ENCODE results near the gene PHLPP1.

DNA sequence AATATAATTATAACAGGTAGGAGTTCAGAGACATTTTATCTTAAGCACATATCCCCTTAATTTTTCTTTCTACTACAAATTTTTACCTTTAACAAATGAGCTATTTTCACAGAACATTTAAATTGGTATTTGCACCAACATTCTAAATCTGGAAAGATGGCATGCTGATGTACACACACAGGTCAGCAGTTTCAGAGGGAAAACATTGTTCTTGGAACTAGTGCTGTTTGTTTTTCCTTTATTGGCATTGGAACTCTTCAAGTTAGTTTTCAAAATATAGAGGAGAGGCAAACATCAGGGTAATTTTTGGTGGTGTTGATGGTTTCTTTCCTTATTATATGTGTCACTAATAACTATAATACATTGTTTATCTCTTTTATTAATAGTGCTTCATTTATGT, 155.3 kb downstream of the PHLPP1 start:
- TF ChIP-seq CTCF (conservative IDR thresholded peaks at IDR 0.05; ENCODE audit: low read length) = no peak
- TF ChIP-seq EZH2phosphoT487 (IDR thresholded peaks at IDR 0.05; ENCODE audit: borderline replicate concordance, low read depth, low read length) = no peak

Measured in OCI-LY7 (cell line).